Measurements from ENCODE around the gene GNAI1.
"Not testable (repeated sequence)": the region's sequence is repeated elsewhere in the genome, so short reads cannot be mapped to it uniquely, and the experiment has no call there.

The GNAI1 gene

DNA sequence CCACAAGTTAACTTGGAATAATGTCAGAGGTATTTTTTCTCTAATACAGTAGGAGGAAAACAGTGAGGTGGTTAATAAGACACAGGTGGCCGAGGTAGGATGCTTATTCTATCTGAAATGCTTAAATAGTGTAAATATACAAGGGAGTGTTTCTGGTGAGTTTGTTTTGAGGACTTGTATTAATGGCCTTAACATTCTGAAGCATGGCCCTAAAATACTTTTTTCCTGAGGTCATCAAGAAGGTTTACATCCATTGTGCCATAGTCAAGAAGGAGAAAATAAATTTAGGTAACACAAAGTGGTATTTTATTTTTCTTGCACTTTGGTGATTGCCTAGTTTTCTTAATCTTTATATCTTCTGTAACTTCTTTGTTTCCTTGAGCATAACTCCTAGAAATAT lies 18.8 kb downstream of the GNAI1 start:
- no peaks in the 10 kb centered on the region for H3K9me3 ChIP-seq (ENCODE audit: control insufficient read depth, insufficient read depth, low read length)
- H3K27ac ChIP-seq (ENCODE audit: low read depth, low read length), result no peak overlapping the region
- no peak for TF ChIP-seq EZH2phosphoT487 (IDR thresholded peaks at IDR 0.05; ENCODE audit: borderline replicate concordance, low read length)
- TF ChIP-seq, protein P1, sequence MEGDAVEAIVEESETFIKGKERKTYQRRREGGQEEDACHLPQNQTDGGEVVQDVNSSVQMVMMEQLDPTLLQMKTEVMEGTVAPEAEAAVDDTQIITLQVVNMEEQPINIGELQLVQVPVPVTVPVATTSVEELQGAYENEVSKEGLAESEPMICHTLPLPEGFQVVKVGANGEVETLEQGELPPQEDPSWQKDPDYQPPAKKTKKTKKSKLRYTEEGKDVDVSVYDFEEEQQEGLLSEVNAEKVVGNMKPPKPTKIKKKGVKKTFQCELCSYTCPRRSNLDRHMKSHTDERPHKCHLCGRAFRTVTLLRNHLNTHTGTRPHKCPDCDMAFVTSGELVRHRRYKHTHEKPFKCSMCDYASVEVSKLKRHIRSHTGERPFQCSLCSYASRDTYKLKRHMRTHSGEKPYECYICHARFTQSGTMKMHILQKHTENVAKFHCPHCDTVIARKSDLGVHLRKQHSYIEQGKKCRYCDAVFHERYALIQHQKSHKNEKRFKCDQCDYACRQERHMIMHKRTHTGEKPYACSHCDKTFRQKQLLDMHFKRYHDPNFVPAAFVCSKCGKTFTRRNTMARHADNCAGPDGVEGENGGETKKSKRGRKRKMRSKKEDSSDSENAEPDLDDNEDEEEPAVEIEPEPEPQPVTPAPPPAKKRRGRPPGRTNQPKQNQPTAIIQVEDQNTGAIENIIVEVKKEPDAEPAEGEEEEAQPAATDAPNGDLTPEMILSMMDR (IDR thresholded peaks at IDR 0.05; ENCODE audit: low read depth, low read length, poor library complexity, severe bottlenecking), result no peak
- H4K20me1 ChIP-seq (ENCODE audit: control insufficient read depth, insufficient read depth, low read depth, low read length), result no peaks in the 10 kb centered on the region
- H3F3A ChIP-seq (ENCODE audit: control insufficient read depth, insufficient read depth), result no peaks in the 10 kb centered on the region
- no peak overlapping the region for H3K4me2 ChIP-seq (ENCODE audit: low read length)
- H3K36me3 ChIP-seq (ENCODE audit: control insufficient read depth, low read length), result no peaks in the 10 kb centered on the region
- no peaks in the 10 kb centered on the region for H3K79me2 ChIP-seq (ENCODE audit: control insufficient read depth, low read length)
- no peaks in the 10 kb centered on the region for H3K4me1 ChIP-seq (ENCODE audit: control insufficient read depth, low read length)
- no peaks in the 10 kb centered on the region for H3K9me2 ChIP-seq (replicated peaks; ENCODE audit: control insufficient read depth, low read length)
- no peaks in the 10 kb centered on the region for H3K27me3 ChIP-seq (ENCODE audit: control insufficient read depth, low read length)
- no peak overlapping the region for H3K4me3 ChIP-seq (ENCODE audit: low read length)

DNA sequence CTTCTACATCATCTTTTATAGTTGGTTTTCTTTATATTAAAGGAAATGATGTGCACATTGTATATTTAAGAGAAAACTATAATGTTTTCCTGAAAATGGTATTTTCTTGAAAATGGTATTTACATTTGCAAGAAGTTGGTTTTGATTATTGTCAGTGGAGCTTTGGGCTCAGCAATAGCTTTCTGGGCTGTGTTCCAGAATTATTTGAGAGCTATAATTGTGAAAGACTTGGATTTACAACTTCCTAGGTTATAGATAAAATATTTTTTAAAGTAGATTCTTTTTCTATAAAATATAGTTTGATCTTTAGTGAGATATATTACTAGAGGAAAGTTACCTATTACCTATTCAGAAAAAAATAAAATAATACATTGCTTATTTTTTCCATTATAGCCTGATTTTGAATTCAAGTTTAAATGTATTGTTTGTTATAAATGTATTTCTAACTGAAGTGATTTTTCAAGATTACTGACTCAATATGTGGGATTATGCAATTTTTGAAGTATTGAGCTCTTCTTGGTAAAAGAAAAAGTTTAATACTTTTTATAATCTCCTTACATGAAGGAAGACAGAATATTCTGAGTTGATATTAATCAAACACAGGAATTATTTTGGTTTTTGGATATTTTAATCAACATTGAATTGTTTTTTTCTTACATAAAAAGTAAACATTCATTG lies 20.2 kb downstream of the GNAI1 start:
- no peaks in the 10 kb centered on the region for H3K9me2 ChIP-seq (replicated peaks; ENCODE audit: control insufficient read depth, low read length)
- H3K4me2 ChIP-seq (ENCODE audit: low read length), result no peak overlapping the region
- no peaks in the 10 kb centered on the region for H4K20me1 ChIP-seq (ENCODE audit: control insufficient read depth, insufficient read depth, low read depth, low read length)
- H3K36me3 ChIP-seq (ENCODE audit: control insufficient read depth, low read length), result no peaks in the 10 kb centered on the region
- no peaks in the 10 kb centered on the region for H3K79me2 ChIP-seq (ENCODE audit: control insufficient read depth, low read length)
- H3K9me3 ChIP-seq (ENCODE audit: control insufficient read depth, insufficient read depth, low read length), result no peaks in the 10 kb centered on the region
- no peak overlapping the region for H3K4me3 ChIP-seq (ENCODE audit: low read length)
- H3F3A ChIP-seq (ENCODE audit: control insufficient read depth, insufficient read depth), result no peaks in the 10 kb centered on the region
- H3K4me1 ChIP-seq (ENCODE audit: control insufficient read depth, low read length), result no peaks in the 10 kb centered on the region
- no peak overlapping the region for H3K27ac ChIP-seq (ENCODE audit: low read depth, low read length)
- no peak for TF ChIP-seq EZH2phosphoT487 (IDR thresholded peaks at IDR 0.05; ENCODE audit: borderline replicate concordance, low read length)
- TF ChIP-seq, protein P1 (IDR thresholded peaks at IDR 0.05; ENCODE audit: low read depth, low read length, poor library complexity, severe bottlenecking), result no peak
- no peaks in the 10 kb centered on the region for H3K27me3 ChIP-seq (ENCODE audit: control insufficient read depth, low read length)

DNA sequence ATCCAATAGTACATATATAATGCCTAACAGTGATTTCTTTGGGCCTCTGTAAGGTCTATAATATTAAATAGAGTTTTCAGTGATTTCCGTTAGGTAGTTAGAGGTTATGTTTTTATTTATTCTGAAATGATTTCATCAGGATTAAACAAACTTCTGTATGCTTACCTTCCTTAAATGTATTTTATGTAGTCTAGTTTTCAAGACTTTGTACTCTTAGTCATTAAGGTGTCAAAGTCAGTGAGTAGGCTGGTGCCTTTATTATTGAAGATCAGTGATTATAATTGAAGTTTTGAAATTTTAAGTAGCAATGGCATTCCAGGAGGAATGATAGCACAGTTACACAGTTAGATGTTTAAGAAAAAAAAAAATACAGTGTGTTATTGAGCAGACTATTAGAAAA lies 20.7 kb downstream of the GNAI1 start:
- H3K4me2 ChIP-seq (ENCODE audit: low read length), result no peak overlapping the region
- no peaks in the 10 kb centered on the region for H3K4me1 ChIP-seq (ENCODE audit: control insufficient read depth, low read length)
- no peak overlapping the region for H3K27ac ChIP-seq (ENCODE audit: low read depth, low read length)

DNA sequence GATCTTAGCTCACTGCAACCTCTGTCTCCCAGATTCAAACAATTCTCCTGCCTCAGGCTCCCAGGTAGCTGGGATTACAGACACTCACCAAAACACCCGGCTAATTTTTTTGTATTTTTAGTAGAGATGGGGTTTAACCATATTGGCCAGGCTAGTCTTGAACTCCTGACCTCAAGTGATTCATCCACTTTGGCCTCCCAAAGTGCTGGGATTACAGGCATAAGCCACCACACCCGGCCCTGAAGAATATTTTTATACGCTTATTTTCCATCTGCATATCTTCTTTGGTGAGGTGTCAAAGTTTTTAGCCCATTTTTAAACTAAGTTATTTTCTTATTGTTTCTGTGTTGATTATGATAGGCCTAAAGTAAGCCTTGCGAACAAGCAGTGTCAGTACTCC lies 23.1 kb downstream of the GNAI1 start:
- H3K9me2 ChIP-seq (replicated peaks; ENCODE audit: control insufficient read depth, low read length); H3K9me3 ChIP-seq (ENCODE audit: control insufficient read depth, insufficient read depth, low read length); H3K4me3 ChIP-seq (ENCODE audit: low read length); H3K79me2 ChIP-seq (ENCODE audit: control insufficient read depth, low read length); H3F3A ChIP-seq (ENCODE audit: control insufficient read depth, insufficient read depth); H3K4me1 ChIP-seq (ENCODE audit: control insufficient read depth, low read length); H3K27ac ChIP-seq (ENCODE audit: low read depth, low read length); H3K36me3 ChIP-seq (ENCODE audit: control insufficient read depth, low read length); H4K20me1 ChIP-seq (ENCODE audit: control insufficient read depth, insufficient read depth, low read depth, low read length); H3K4me2 ChIP-seq (ENCODE audit: low read length); H3K27me3 ChIP-seq (ENCODE audit: control insufficient read depth, low read length): not testable (repeated sequence)

More for the DNA sequence above, 20.7 kb downstream of the GNAI1 start:
- Histone ChIP-seq H3K36me3 (ENCODE audit: control insufficient read depth, low read length) (no peaks in the 10 kb centered on the region), H3K9me2 (replicated peaks; ENCODE audit: control insufficient read depth, low read length) (no peaks in the 10 kb centered on the region), H3K4me3 (ENCODE audit: low read length) (no peak overlapping the region), H4K20me1 (ENCODE audit: control insufficient read depth, insufficient read depth, low read depth, low read length) (no peaks in the 10 kb centered on the region), H3K27me3 (ENCODE audit: control insufficient read depth, low read length) (no peaks in the 10 kb centered on the region), H3K9me3 (ENCODE audit: control insufficient read depth, insufficient read depth, low read length) (no peaks in the 10 kb centered on the region), H3F3A (ENCODE audit: control insufficient read depth, insufficient read depth) (no peaks in the 10 kb centered on the region), H3K79me2 (ENCODE audit: control insufficient read depth, low read length) (no peaks in the 10 kb centered on the region)
- TF ChIP-seq EZH2phosphoT487 (IDR thresholded peaks at IDR 0.05; ENCODE audit: borderline replicate concordance, low read length), result no peak
- TF ChIP-seq, protein P1 (IDR thresholded peaks at IDR 0.05; ENCODE audit: low read depth, low read length, poor library complexity, severe bottlenecking), result no peak
